ENCODE measurements around the gene FUT2.
A peak's percentile ranks its signal among the peaks of the same experiment; 100 is the strongest.

Gene FUT2

GRCh38 chr19:48731452-48731851, 35.7 kb downstream of the FUT2 start:
- no peak for DNase-seq

- DNase-seq, result no peak
These were observed 38.9 kb downstream of the FUT2 start for GRCh38 chr19:48734625-48735024.

DNA sequence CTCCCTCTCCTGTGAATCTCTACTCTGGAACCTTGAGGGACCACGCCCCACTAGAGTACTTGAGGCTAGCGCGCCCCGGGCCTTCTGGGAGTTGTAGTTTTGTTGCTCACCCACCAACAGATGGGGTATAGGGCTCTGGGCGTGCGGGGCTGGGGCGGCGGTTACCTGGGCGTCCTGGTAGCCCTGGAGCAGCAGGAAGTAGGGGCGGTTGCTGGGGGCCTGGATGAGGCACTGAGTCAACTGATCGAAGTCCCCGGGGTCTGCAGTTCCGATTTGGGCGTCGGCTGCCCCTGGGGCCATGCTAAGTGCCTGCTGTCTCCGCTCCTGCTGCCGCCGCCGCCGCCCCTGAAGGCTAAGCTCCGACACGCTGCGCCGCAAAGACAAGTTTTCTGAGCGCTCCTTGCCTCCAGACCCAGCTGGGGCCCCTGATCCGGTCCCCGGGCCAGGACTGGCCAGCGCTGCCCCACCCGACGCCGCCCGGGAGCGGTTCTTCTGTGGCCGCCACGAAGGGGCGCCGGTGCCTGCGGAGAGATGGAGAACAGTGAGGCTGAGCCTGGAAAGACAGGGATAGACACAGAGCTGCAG, 39.4 kb downstream of the FUT2 start:
- no peak for DNase-seq

GRCh38 chr19:48737360-48737998, 41.7 kb downstream of the FUT2 start:
- DNase-seq, result no peak

DNA sequence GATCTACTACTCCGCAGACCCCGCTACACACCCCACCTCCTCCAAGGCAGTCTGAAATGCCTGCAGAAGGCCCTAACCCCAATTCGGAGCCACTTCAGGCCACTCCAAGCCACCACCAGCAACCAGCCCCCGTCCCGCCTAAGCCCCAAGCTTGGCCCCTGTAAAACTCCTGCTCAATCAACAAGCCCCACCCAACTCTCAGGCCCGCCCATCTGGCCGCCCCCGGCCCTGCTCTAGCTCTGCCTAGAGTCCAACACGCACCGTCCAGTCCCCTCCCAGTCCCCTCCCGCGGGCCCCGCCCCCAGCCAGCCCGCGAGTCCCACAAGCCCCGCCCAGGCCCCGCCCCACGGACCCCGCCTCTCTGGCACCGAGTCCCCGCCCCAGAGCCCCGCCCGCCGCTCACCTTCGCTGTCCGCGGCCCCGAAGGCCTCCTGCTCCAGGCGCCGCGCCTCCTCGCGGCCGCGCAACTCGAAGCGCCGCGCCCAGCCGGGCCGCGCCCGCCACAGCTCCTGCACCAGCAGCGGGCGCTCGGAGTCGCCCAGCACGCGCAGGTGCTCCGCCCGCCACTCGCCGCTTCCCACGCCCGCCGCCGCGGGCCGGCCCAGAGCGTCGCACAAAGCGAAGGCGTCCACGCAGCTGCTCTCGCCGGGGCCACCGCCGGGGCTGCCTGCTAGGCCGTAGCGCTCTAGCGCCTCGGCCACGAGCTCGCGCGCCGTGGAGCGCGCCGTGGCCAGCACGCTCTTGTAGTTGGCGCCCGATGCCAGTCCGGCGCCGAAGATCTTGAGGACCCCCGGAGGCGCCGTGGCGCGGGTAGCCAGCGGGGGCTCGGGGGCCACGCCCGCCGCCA, 43.0 kb downstream of the FUT2 start:
- peak; percentile 80 for DNase-seq

GRCh38 chr19:48739404-48740163, 43.8 kb downstream of the FUT2 start:
- DNase-seq, result no peak

GRCh38 chr19:48740164-48740972, 44.6 kb downstream of the FUT2 start, which contains the start of gene RASIP1:
TSS of gene RASIP1 (minus strand) at chr19:48740610. CDS start at chr19:48740282, 328 bp downstream.
- no peak for DNase-seq

DNA sequence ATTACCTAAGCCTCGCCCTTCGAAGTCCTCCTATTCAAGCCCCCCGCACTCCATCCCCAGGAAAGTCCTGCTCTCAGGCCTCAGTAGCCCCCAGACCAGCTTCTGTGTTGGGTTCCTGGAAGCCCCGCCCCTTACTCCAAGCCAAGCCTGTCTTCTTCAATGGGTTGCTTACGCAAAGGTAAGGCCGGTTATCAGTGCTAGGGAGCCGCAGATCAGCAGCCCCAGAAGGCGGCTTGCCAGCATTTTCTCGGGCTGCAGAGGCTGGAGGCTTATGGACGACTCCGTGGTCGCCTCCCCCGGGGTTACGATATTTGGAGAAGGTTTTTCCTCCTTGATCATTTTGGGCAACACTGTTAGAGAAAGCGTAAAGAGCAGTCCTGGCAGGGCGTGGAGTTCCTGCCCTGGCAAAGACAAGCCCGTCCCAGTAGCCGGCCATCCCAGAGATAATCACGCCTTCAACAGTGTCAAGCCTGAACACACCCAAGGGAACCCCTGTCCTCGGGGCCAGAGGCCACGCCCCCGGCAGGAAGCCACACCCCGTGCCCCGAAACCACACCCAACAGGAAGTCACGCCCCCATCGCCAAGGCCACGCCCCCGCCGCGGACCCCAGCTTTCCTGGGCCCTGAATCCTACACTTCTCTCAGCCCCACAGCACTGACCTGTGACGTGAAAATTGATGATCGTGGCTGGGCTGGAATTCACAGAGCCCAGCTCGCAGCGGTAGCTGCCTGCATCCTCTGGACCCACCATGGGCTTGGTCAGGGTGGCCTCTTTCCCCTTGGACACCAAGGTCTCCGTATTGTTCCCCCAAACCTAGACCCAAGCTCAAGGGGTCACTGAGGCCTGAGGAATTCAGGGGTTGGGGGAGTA, 45.6 kb downstream of the FUT2 start:
- no peak for DNase-seq

DNA sequence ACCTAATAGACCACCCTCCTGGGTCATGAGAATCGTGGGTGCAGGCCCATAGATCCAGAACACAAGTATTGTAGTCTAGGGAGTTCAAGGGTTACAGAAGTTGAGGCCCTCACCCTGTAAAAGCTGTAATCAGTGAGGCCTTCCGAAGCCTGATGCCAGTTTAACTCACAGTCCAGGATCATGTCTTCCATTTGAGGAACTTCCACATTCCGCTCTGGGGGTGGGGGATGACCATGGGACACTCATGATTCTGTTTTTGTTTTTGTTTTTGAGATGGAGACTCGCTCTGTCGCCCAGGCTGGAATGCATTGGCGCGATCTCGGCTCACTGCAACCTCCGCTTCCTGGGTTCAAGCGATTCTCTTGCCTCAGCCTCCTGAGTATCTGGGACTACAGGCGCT, 46.3 kb downstream of the FUT2 start:
- no peak for DNase-seq

DNA sequence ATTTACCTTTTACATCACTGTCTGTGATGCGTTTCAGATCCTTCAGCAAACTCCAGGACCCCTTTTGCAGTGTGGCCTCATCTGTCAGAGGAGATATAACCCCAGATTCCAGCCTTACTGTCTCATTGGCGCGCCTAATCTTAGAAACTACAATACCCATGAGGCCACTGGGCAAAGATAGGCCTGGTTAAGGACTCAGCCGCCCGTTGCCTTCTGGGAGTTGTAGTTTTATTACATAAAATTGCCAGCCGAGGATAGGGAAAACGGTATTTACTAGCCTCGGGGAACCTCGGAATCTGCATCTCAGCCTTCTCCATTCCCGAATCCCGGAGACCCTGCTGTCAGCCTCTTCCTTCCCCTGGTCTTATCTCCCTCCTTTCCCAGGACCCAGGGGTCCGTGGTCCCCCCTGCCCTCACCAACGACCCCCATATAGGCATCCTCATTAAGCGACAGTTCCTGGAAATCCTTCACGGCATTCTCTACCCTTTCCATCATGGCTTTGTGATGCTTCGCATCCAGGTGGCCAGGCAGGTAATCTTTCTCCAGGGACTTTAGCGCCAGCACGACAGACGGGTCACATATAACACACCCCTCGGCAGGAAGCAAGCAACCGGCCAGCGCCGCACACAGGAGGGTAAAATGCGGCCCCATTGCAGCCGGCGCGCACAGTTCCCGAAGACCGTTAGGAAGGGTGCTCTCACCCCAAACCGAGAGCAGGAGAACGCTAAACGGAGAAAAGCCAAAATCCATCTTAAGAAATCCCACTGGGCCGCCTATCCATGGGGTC, 49.6 kb downstream of the FUT2 start:
- DNase-seq, result peak; percentile 65

GRCh38 chr19:48746110-48746509, 50.3 kb downstream of the FUT2 start:
- DNase-seq, result no peak

GRCh38 chr19:48746738-48747575, 51.2 kb downstream of the FUT2 start, which contains the start of gene IZUMO1:
TSS of gene IZUMO1 (minus strand) at chr19:48746909. CDS start at chr19:48745859, 1,050 bp downstream.
- peak; percentile 76 for DNase-seq

GRCh38 chr19:48749571-48750198, 53.9 kb downstream of the FUT2 start:
- DNase-seq, result no peak

DNA sequence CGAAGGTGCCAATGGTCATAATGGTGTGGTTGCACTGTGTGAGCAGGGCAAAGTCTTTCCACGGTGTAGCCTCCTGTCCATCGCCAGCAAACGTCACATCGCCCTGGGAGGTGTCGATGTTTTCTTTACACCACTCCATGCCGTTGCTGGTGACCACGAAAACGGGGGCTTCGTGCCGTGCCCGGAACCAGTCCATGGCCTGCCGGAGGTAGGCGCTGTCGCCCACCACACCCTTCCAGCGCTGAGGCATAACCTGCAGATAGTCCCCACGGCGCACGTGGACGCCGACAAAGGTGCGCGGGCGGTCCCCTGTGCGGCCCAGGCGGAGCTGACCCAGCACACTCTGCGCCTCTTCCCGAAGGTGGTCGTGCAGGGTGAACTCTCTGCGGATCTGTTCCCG, 54.6 kb downstream of the FUT2 start:
- no peak for DNase-seq

DNA sequence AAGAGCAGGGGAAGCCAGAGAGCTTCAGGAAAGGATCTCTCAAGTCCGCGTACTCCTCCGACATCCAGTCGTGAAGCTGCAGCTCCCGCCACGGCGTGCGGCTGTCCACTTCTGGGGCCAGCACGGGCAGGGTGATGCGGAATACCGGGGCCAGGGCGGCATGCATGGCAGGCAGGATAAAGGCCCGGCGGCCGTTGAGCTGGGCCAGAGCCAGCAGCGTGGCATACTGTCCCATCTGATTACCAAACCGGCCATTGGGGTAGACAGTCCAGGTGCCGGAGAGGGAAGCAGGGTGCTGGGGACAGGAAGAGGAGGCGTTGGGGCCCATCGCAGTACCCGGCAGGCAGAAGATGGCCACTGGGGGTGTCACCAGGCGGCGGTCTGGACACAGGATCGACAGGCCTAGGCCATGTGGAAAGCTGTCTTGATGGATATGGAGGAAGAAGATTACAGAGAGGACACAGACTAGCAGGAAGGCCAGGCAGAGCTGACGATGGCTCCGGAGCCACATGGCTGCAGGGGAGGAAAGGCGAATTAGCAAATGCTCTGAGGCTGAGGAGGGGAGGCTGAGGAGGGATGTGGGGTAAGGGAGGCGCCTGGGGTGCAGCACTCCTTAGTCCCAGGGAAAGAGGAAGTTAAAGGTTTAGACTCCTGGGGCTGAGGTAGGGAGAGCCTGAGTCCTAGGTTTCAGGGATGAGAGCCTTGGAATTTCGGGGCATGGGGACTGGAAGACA, 55.2 kb downstream of the FUT2 start:
- DNase-seq, result no peak

- DNase-seq, result no peak
These were observed 56.2 kb downstream of the FUT2 start for GRCh38 chr19:48751845-48752495.
